GM12873 (cell line): ENCODE data around the gene SIX1.

ENCODE experiments used
- CTCF ChIP-seq: IDR thresholded peaks from 2 replicates; pipeline ENCODE4 v1.5.1; 2012; ENCODE audit warnings: low read depth, mild to moderate bottlenecking, moderate library complexity, low read length, control low read depth; ENCODE audit not compliant: insufficient read depth; ENCODE audit errors: missing control alignments

SIX1 gene

GRCh38 chr14:60643463-60644314 is 5.6 kb downstream of the SIX1 start:
- TF ChIP-seq CTCF: no peak

GRCh38 chr14:60643141-60643462 is 6.2 kb downstream of the SIX1 start:
- no peak for TF ChIP-seq CTCF

- no peak for TF ChIP-seq CTCF
Measured at GRCh38 chr14:60642270-60643140, 6.8 kb downstream of the SIX1 start.

- no peak for TF ChIP-seq CTCF
Measured at GRCh38 chr14:60641742-60642269, 7.5 kb downstream of the SIX1 start.

- no peak for TF ChIP-seq CTCF
Measured at GRCh38 chr14:60640859-60641741, 8.2 kb downstream of the SIX1 start.

- no peak for TF ChIP-seq CTCF
Measured at GRCh38 chr14:60639674-60640073, 9.6 kb downstream of the SIX1 start.
